Esophagus muscularis mucosa (tissue), 4 donors: Measurements from ENCODE around the gene TBC1D22A. TPM values are rescaled to one million over a fixed set of nuclear protein-coding genes. Genes with fewer than 3 reads are reported as not detected.

Experiments used
- DNase-seq: peaks from one replicate; pipeline ENCODE4 v3.0.0-alpha.2; 2017; ENCODE audit errors: extremely low spot score
- H3K27ac ChIP-seq, 4 donors: fragments of 200-600 bp; sonication (generic); replicated peaks in 1 of 4; 1 replicate in 3 of 4; 2 replicates in 1 of 4; pipeline ENCODE4 v1.5.1; 2016 to 2019; ENCODE audit warnings: mild to moderate bottlenecking in 1 of 4
- H3K27me3 ChIP-seq, 4 donors: fragments of 200-600 bp; sonication (generic); one replicate each; pipeline versions ENCODE4 v1.5.1 to v1.6.0; 2016 to 2019
- H3K36me3 ChIP-seq, 4 donors: fragments of 200-600 bp; sonication (generic); one replicate each; pipeline ENCODE4 v1.5.1; 2016 to 2019
- H3K4me1 ChIP-seq, 4 donors: fragments of 200-600 bp; sonication (generic); one replicate each; pipeline ENCODE4 v1.5.1; 2016 to 2019
- H3K4me3 ChIP-seq, 4 donors: fragments of 200-600 bp; sonication (generic); 1 replicate in 2 of 4; 2 replicates in 2 of 4; pipeline ENCODE4 v1.5.1; 2016 to 2019; ENCODE audit warnings: mild to moderate bottlenecking in 4 of 4, moderate library complexity in 1 of 4
- H3K9me3 ChIP-seq, 4 donors: fragments of 200-600 bp; sonication (generic); 1 replicate in 3 of 4; 2 replicates in 1 of 4; pipeline ENCODE4 v1.5.1; 2016 to 2019
- CTCF ChIP-seq, 3 experiments: fragments of 200-600 bp in 2 of 3; fragments of 450-650 bp in 1 of 3; sonication (generic) in 2 of 3; IDR thresholded peaks; one replicate each; pipeline ENCODE4 v1.5.1; 2017 to 2019; ENCODE audit warnings: antibody characterized with exemption in 3 of 3, mild to moderate bottlenecking in 2 of 3, moderate library complexity in 1 of 3
- EP300 ChIP-seq: sonication (generic); formaldehyde crosslinking; IDR thresholded peaks from one replicate; pipeline ENCODE4 v1.6.1; 2017; ENCODE audit warnings: antibody characterized with exemption
- POLR2A ChIP-seq: fragments of 450-650 bp; IDR thresholded peaks from one replicate; pipeline ENCODE4 v1.6.1; 2017; ENCODE audit warnings: antibody characterized with exemption, moderate library complexity, mild to moderate bottlenecking, low read depth
- POLR2AphosphoS5 ChIP-seq, 2 donors: sonication (generic); formaldehyde crosslinking; IDR thresholded peaks; one replicate each; pipeline ENCODE4 v1.6.1; 2017; ENCODE audit warnings: antibody characterized with exemption in 2 of 2
- WGBS: methylation state at CpG from one replicate; pipeline ENCODE4 v1.1.5; 2018; 5-methylcytosine and 5-hydroxymethylcytosine counted together
- intact Hi-C: fragments of 100-400 bp; cut with DNase I; formaldehyde crosslinking; loops from one replicate; pipeline ENCODE4 v1.15.1; 2023
- total RNA-seq, 4 donors: library from RNA; depleted of rRNA; stranded (reverse); fragments of >200 nt; gene quantifications; one replicate each; pipeline versions ENCODE4 v1.1.0 to v1.2.1, GENCODE V29; 2016

TBC1D22A gene
- total RNA-seq, 4 donors from 2014 or later, result 15.2 to 20.7 (median 18.8) TPM

DNA sequence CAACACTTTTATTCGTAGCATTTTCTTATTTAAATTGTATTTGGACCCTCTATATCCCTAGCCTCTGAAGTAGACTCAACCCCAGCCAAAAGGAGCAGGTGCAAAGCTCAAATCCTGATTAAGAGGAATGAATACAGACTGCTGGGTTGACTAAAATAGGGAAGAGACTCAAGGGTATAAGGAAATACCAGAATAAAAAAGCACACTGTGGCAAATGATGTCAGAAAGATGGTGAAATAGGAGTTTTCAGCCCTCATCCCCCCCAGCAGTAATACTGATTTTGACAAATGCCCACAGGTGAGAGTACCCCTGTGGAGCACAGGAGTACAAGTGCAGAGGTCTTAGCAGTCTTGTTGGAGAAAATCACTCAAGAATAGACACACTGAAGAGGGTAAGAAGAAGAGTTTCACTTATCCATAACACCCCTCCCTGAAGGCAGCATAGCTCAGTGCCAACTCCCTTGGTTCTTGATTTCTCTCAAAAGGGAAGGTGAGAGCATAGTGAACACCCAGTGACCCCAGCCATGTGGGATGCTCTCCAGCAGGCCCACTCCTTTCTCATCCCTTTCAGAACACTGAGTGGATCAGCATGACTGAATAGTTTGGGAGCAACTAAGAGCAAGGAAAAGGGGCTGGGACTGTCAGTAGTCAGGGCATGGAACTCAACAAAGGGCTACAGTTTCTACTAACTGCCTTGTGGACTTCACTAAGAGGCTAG lies 71.7 kb downstream of the TBC1D22A start:
- Histone ChIP-seq H3K4me3 (no peak overlapping the region), H3K36me3 (no peaks in the 10 kb centered on the region), H3K4me1 (peaks cover 12 to 21% (median 17%) of the 10 kb centered on the region in 4 donors), H3K27ac (no peak overlapping the region), H3K9me3 (peaks cover 0 to 7% (median 2%) of the 10 kb centered on the region in 4 donors), H3K27me3 (no peaks in the 10 kb centered on the region)
- TF ChIP-seq CTCF (IDR thresholded peaks at IDR 0.05), result no peak
- TF ChIP-seq POLR2AphosphoS5 (IDR thresholded peaks at IDR 0.05), result no peak
- no peak for TF ChIP-seq POLR2A
- TF ChIP-seq EP300, result no peak
- intact Hi-C loops, result no loop called here
- 95% methylated on average over 1 of the region's 1 CpG for WGBS
- no peak for DNase-seq

- Histone ChIP-seq H3K36me3 (no peaks in the 10 kb centered on the region), H3K4me1 (peaks cover 3 to 10% (median 6%) of the 10 kb centered on the region in 4 donors), H3K9me3 (peaks cover 0 to 7% (median 2%) of the 10 kb centered on the region in 4 donors), H3K27ac (no peak overlapping the region), H3K4me3 (no peak overlapping the region), H3K27me3 (no peaks in the 10 kb centered on the region)
- TF ChIP-seq POLR2A (no peak), EP300 (no peak), POLR2AphosphoS5 (IDR thresholded peaks at IDR 0.05) (no peak), CTCF (IDR thresholded peaks at IDR 0.05) (no peak)
- intact Hi-C loops, result no loop called here
- DNase-seq, result no peak
- WGBS, result 96% methylated on average over 2 of the region's 2 CpGs
Measured at GRCh38 chr22:46835288-46835687, 72.8 kb downstream of the TBC1D22A start.

GRCh38 chr22:46835693-46836092 lies 73.2 kb downstream of the TBC1D22A start:
- intact Hi-C loops, result no loop called here
- TF ChIP-seq POLR2A, result no peak
- TF ChIP-seq POLR2AphosphoS5 (IDR thresholded peaks at IDR 0.05), result no peak
- no peak for TF ChIP-seq EP300
- TF ChIP-seq CTCF (IDR thresholded peaks at IDR 0.05), result no peak
- 98% methylated on average over 2 of the region's 2 CpGs for WGBS
- Histone ChIP-seq H3K4me1 (peaks cover 0 to 5% (median 2%) of the 10 kb centered on the region in 4 donors), H3K4me3 (no peak overlapping the region), H3K27ac (no peak overlapping the region), H3K9me3 (peaks cover 0 to 7% (median 2%) of the 10 kb centered on the region in 4 donors), H3K27me3 (no peaks in the 10 kb centered on the region), H3K36me3 (no peaks in the 10 kb centered on the region)
- DNase-seq, result no peak

DNA sequence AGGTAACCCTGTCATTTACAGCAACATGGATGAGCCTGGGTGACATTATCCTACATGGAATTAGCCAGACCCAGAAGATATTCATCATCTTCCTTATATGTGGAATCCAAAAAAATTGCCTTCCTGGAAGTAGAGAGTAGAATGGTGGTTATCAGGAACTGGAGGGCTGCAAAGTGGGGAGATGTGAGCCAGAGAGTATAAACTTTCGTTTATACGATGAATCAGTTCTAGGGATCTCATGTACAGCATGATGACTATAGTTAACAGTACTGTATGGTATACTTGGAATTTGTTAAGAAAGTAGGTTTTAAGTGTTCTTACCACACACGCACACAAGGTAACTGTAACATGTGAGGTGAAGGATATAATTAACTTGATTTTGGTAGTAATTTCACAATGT lies 79.1 kb downstream of the TBC1D22A start:
- Histone ChIP-seq H3K27ac (no peak overlapping the region), H3K4me3 (no peak overlapping the region), H3K27me3 (no peaks in the 10 kb centered on the region), H3K36me3 (no peaks in the 10 kb centered on the region), H3K9me3 (no peaks in the 10 kb centered on the region), H3K4me1 (peaks cover 8 to 23% (median 14%) of the 10 kb centered on the region in 4 donors)
- TF ChIP-seq EP300 (no peak), POLR2AphosphoS5 (IDR thresholded peaks at IDR 0.05) (no peak), POLR2A (no peak), CTCF (IDR thresholded peaks at IDR 0.05) (no peak)
- no peak for DNase-seq
- intact Hi-C loops, result no loop called here
- WGBS, result 97% methylated on average over 3 of the region's 3 CpGs

DNA sequence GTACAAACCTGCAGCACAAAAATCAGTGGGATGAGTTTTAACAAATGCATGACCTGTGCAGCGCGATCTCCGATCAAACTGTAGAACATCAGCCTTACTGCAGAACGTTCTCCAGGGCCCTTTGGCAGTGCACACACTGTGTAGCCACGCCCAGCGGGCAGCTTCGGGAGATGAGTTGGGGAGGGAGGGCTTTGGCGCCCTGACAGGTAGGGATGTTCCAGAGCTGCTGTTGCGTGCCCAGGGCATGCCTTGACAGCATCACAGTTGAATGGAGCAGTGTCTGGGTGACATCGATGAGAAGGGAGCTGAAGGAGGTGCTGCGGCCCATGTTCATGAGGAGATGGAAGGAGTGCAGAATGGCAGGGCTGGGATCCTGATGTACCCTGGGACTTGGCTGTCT lies 80.2 kb downstream of the TBC1D22A start:
- no peak for TF ChIP-seq POLR2AphosphoS5 (IDR thresholded peaks at IDR 0.05)
- no peak for TF ChIP-seq POLR2A
- Histone ChIP-seq H3K36me3 (peaks cover 0 to 5% (median 2%) of the 10 kb centered on the region in 4 donors), H3K4me1 (peaks cover 8 to 23% (median 14%) of the 10 kb centered on the region in 4 donors), H3K27ac (no peak overlapping the region), H3K4me3 (no peak overlapping the region), H3K9me3 (no peaks in the 10 kb centered on the region), H3K27me3 (no peaks in the 10 kb centered on the region)
- 86% methylated on average over 11 of the region's 11 CpGs for WGBS
- no peak for DNase-seq
- intact Hi-C loops, result no loop called here
